HUDEP-2 (cell line): ENCODE measurements around the gene IFT57.

ENCODE experiments used
- DNase-seq, 76 experiments: peaks; one replicate each; lab custom pipeline; 2025; ENCODE audit not compliant: unreplicated experiment in 76 of 76; lab: John Stamatoyannopoulos, UW

IFT57 gene

GRCh38 chr3:108219336-108219735 is 2.9 kb downstream of the IFT57 start:
- no peak for DNase-seq

- no peak for DNase-seq
These were observed 3.4 kb downstream of the IFT57 start for GRCh38 chr3:108218811-108219210.

- DNase-seq, result no peak
These were observed 6.4 kb downstream of the IFT57 start for GRCh38 chr3:108215871-108216270.

GRCh38 chr3:108209579-108209978 is 12.6 kb downstream of the IFT57 start:
- DNase-seq, result no peak

GRCh38 chr3:108208831-108209230 is 13.4 kb downstream of the IFT57 start:
- no peak for DNase-seq

- DNase-seq, result no peak
These were observed 19.4 kb downstream of the IFT57 start for GRCh38 chr3:108202834-108203233.

GRCh38 chr3:108202080-108202479 is 20.1 kb downstream of the IFT57 start:
- DNase-seq, result no peak

- no peak for DNase-seq
These were observed 21.0 kb downstream of the IFT57 start for GRCh38 chr3:108201258-108201657.

- no peak for DNase-seq
These were observed 21.6 kb downstream of the IFT57 start for GRCh38 chr3:108200578-108200977.

GRCh38 chr3:108200024-108200423 is 22.2 kb downstream of the IFT57 start:
- no peak for DNase-seq

GRCh38 chr3:108191394-108191793 is 30.8 kb downstream of the IFT57 start:
- DNase-seq, result no peak

GRCh38 chr3:108190346-108190745 is 31.9 kb downstream of the IFT57 start:
- no peak for DNase-seq

GRCh38 chr3:108189440-108189839 is 32.8 kb downstream of the IFT57 start:
- DNase-seq, result no peak

GRCh38 chr3:108185536-108185935 is 36.7 kb downstream of the IFT57 start:
- DNase-seq, result no peak

- no peak for DNase-seq
These were observed 37.4 kb downstream of the IFT57 start for GRCh38 chr3:108184824-108185223.

- no peak for DNase-seq
These were observed 38.3 kb downstream of the IFT57 start for GRCh38 chr3:108183971-108184370.

GRCh38 chr3:108183181-108183580 is 39.0 kb downstream of the IFT57 start:
- DNase-seq, result peak in 35 of 76 experiments; percentile 3 to 75 (median 13)

GRCh38 chr3:108182339-108182738 is 39.9 kb downstream of the IFT57 start:
- no peak for DNase-seq

- DNase-seq, result no peak
These were observed 41.1 kb downstream of the IFT57 start for GRCh38 chr3:108181172-108181571.

- DNase-seq, result no peak
These were observed 42.0 kb downstream of the IFT57 start for GRCh38 chr3:108180194-108180593.

GRCh38 chr3:108178676-108179075 is 43.5 kb downstream of the IFT57 start:
- no peak for DNase-seq

GRCh38 chr3:108177536-108177935 is 44.7 kb downstream of the IFT57 start:
- DNase-seq, result no peak

- DNase-seq, result no peak
These were observed 46.9 kb downstream of the IFT57 start for GRCh38 chr3:108175352-108175751.
